Measurements from ENCODE around the gene TANC1.

Gene TANC1

DNA sequence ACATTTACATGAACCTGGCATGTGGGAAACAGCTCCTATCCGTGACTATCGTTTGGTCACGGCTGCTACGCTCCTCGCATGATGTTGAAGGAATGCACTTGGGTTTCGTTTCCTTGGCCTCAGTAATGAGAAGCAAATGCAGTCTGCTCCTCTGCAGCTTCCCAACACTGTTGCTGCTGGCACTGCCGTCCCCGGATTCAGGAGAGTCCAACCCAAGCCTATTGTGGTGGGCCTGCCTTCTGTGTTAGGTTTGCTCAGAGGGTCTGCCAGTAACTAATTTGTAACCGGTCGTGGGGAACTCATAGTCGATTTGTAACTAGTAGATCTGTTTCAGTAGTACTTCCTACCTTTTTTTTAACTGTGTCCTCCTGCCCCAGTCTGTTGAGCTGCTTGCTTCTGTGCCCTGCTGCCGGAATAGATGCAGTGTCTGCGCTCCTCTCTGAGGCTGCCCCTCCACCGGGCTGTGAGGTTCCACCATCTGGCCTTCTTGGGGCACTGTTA is 259.7 kb downstream of the TANC1 start:
- no peak overlapping the region for H2AFZ ChIP-seq (ENCODE audit: low read length)
- no peaks in the 10 kb centered on the region for H4K20me1 ChIP-seq (ENCODE audit: insufficient read depth, low read length, poor library complexity, severe bottlenecking)
- H3K79me2 ChIP-seq (ENCODE audit: insufficient read depth, low read length), result no peaks in the 10 kb centered on the region
- peaks cover 60% of the 10 kb centered on the region for H3K4me1 ChIP-seq (ENCODE audit: insufficient read depth, low read length, poor library complexity, severe bottlenecking)
- no peaks in the 10 kb centered on the region for H3K27me3 ChIP-seq (ENCODE audit: insufficient read depth, low read length, poor library complexity, severe bottlenecking)
- H3K4me2 ChIP-seq (ENCODE audit: low read depth, low read length, poor library complexity, severe bottlenecking), result peak overlapping the region; percentile 44
- no peaks in the 10 kb centered on the region for H3F3A ChIP-seq (ENCODE audit: low read depth)
- no peaks in the 10 kb centered on the region for H3K9me2 ChIP-seq (replicated peaks; ENCODE audit: low read depth, low read length)
- no peak for TF ChIP-seq EZH2phosphoT487 (IDR thresholded peaks at IDR 0.05; ENCODE audit: borderline replicate concordance)
- TF ChIP-seq, protein P1, sequence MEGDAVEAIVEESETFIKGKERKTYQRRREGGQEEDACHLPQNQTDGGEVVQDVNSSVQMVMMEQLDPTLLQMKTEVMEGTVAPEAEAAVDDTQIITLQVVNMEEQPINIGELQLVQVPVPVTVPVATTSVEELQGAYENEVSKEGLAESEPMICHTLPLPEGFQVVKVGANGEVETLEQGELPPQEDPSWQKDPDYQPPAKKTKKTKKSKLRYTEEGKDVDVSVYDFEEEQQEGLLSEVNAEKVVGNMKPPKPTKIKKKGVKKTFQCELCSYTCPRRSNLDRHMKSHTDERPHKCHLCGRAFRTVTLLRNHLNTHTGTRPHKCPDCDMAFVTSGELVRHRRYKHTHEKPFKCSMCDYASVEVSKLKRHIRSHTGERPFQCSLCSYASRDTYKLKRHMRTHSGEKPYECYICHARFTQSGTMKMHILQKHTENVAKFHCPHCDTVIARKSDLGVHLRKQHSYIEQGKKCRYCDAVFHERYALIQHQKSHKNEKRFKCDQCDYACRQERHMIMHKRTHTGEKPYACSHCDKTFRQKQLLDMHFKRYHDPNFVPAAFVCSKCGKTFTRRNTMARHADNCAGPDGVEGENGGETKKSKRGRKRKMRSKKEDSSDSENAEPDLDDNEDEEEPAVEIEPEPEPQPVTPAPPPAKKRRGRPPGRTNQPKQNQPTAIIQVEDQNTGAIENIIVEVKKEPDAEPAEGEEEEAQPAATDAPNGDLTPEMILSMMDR (conservative IDR thresholded peaks at IDR 0.05; ENCODE audit: low read length), result no peak
- no peak overlapping the region for H3K4me3 ChIP-seq (ENCODE audit: low read length, poor library complexity, severe bottlenecking)
- H3K9ac ChIP-seq (ENCODE audit: low read depth, low read length, poor library complexity, severe bottlenecking), result no peak overlapping the region
- peaks cover 15% of the 10 kb centered on the region; the same call in 1 of the 2 replicates for H3K36me3 ChIP-seq (ENCODE audit: insufficient read depth, low read length)
- H3K9me3 ChIP-seq (ENCODE audit: insufficient read depth, low read depth, low read length), result no peaks in the 10 kb centered on the region

DNA sequence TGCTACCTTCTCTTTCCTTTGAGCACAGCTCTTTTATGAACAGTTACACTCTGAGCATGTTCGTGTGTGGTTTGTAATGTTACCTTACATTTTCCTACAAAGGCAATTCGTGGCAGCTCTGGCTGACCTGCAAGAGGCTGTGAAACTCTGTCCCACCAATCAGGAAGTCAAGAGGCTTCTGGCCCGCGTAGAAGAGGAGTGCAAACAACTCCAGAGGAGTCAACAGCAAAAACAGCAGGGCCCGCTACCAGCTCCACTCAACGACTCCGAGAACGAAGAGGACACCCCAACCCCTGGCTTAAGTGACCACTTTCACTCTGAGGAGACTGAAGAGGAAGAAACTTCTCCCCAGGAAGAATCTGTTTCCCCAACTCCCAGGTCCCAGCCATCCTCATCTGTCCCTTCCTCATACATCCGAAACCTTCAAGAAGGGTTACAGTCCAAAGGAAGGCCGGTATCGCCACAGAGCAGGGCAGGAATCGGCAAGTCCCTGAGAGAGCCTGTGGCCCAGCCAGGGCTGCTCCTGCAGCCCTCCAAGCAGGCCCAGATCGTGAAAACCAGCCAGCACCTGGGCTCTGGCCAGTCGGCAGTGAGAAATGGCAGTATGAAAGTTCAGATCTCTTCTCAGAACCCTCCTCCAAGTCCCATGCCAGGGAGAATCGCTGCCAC is 261.2 kb downstream of the TANC1 start:
- Histone ChIP-seq H3K36me3 (ENCODE audit: insufficient read depth, low read length) (peaks cover 21% of the 10 kb centered on the region; the same call in 1 of the 2 replicates), H3K27me3 (ENCODE audit: insufficient read depth, low read length, poor library complexity, severe bottlenecking) (no peaks in the 10 kb centered on the region), H3K9me2 (replicated peaks; ENCODE audit: low read depth, low read length) (no peaks in the 10 kb centered on the region), H2AFZ (ENCODE audit: low read length) (no peak overlapping the region), H3K4me2 (ENCODE audit: low read depth, low read length, poor library complexity, severe bottlenecking) (no peak overlapping the region), H3F3A (ENCODE audit: low read depth) (no peaks in the 10 kb centered on the region), H3K9me3 (ENCODE audit: insufficient read depth, low read depth, low read length) (no peaks in the 10 kb centered on the region), H3K4me1 (ENCODE audit: insufficient read depth, low read length, poor library complexity, severe bottlenecking) (peaks cover 47% of the 10 kb centered on the region), H3K79me2 (ENCODE audit: insufficient read depth, low read length) (no peaks in the 10 kb centered on the region), H4K20me1 (ENCODE audit: insufficient read depth, low read length, poor library complexity, severe bottlenecking) (no peaks in the 10 kb centered on the region), H3K9ac (ENCODE audit: low read depth, low read length, poor library complexity, severe bottlenecking) (no peak overlapping the region), H3K4me3 (ENCODE audit: low read length, poor library complexity, severe bottlenecking) (no peak overlapping the region)
- TF ChIP-seq EZH2phosphoT487 (IDR thresholded peaks at IDR 0.05; ENCODE audit: borderline replicate concordance), result no peak
- TF ChIP-seq, protein P1 (conservative IDR thresholded peaks at IDR 0.05; ENCODE audit: low read length), result no peak

DNA sequence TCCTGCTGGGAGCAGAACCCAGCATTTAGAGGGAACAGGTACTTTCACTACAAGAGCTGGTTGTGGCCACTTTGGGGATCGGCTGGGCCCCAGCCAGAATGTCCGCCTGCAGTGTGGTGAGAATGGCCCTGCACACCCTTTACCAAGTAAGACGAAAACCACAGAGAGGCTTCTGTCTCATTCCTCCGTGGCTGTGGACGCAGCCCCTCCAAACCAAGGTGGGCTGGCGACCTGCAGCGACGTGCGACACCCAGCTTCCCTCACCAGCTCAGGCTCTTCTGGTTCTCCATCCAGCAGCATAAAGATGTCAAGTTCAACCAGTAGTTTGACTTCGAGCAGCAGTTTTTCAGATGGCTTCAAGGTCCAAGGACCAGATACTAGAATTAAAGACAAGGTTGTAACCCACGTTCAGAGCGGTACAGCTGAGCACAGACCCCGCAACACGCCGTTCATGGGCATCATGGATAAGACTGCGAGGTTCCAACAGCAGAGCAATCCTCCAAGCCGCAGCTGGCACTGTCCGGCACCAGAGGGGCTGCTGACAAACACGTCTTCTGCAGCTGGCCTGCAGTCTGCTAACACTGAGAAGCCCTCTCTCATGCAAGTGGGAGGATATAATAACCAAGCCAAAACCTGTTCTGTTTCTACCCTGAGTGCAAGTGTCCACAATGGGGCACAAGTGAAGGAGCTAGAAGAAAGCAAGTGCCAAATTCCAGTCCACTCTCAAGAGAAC is 261.9 kb downstream of the TANC1 start:
- no peaks in the 10 kb centered on the region for H3F3A ChIP-seq (ENCODE audit: low read depth)
- peaks cover 40% of the 10 kb centered on the region for H3K4me1 ChIP-seq (ENCODE audit: insufficient read depth, low read length, poor library complexity, severe bottlenecking)
- H3K9ac ChIP-seq (ENCODE audit: low read depth, low read length, poor library complexity, severe bottlenecking), result no peak overlapping the region
- no peak for TF ChIP-seq EZH2phosphoT487 (IDR thresholded peaks at IDR 0.05; ENCODE audit: borderline replicate concordance)
- TF ChIP-seq, protein P1 (conservative IDR thresholded peaks at IDR 0.05; ENCODE audit: low read length), result no peak
- no peaks in the 10 kb centered on the region for H3K79me2 ChIP-seq (ENCODE audit: insufficient read depth, low read length)
- H4K20me1 ChIP-seq (ENCODE audit: insufficient read depth, low read length, poor library complexity, severe bottlenecking), result no peaks in the 10 kb centered on the region
- no peak overlapping the region for H3K4me3 ChIP-seq (ENCODE audit: low read length, poor library complexity, severe bottlenecking)
- no peak overlapping the region for H3K4me2 ChIP-seq (ENCODE audit: low read depth, low read length, poor library complexity, severe bottlenecking)
- H2AFZ ChIP-seq (ENCODE audit: low read length), result no peak overlapping the region
- H3K9me2 ChIP-seq (replicated peaks; ENCODE audit: low read depth, low read length), result no peaks in the 10 kb centered on the region
- H3K36me3 ChIP-seq (ENCODE audit: insufficient read depth, low read length), result peaks cover 28% of the 10 kb centered on the region; the same call in 1 of the 2 replicates
- no peaks in the 10 kb centered on the region for H3K9me3 ChIP-seq (ENCODE audit: insufficient read depth, low read depth, low read length)
- H3K27me3 ChIP-seq (ENCODE audit: insufficient read depth, low read length, poor library complexity, severe bottlenecking), result no peaks in the 10 kb centered on the region
